PC-9 (cell line): ENCODE results near the gene MTMR10. TPM values are rescaled to one million over a fixed set of nuclear protein-coding genes. Genes with fewer than 3 reads are reported as not detected.

Experiments
- BruUV-seq: library from RNA; stranded (reverse); fragments of 400-500 nt; replicated peaks from 2 replicates; lab custom pipeline; 2021; lab: Mats Ljungman, UMichigan
- CTCF ChIA-PET: fragments of 300-600 bp; sonication (Branson Sonifier 250); formaldehyde crosslinking; loops from one replicate; lab custom pipeline; 2022; ENCODE audit warnings: antibody characterized with exemption; lab: Charles Lee
- POLR2A ChIA-PET: fragments of 300-600 bp; sonication (Branson Sonifier 250); formaldehyde crosslinking; loops from one replicate; lab custom pipeline; 2022; ENCODE audit warnings: antibody characterized with exemption; ENCODE audit not compliant: unreplicated experiment; lab: Charles Lee
- DNase-seq, 2 experiments: peaks; one replicate each; pipeline versions ENCODE4 v3.0.0 to v3.0.0-alpha.2; 2015 to 2022; ENCODE audit warnings: mixed read lengths in 1 of 2
- H2AFZ ChIP-seq: fragments of 200-600 bp; sonication (generic); 2 replicates; pipeline ENCODE4 v1.8.1; 2017; ENCODE audit warnings: antibody characterized with exemption
- H3F3A ChIP-seq: fragments of 200-600 bp; sonication (generic); 2 replicates; pipeline ENCODE4 v1.8.1; 2017; ENCODE audit warnings: antibody characterized with exemption, mild to moderate bottlenecking, low read depth; ENCODE audit not compliant: insufficient read depth
- H3K27ac ChIP-seq: fragments of 200-600 bp; sonication (generic); 2 replicates; pipeline ENCODE4 v1.6.1; 2016; ENCODE audit warnings: mixed run types
- H3K27me3 ChIP-seq: fragments of 200-600 bp; sonication (generic); 2 replicates; pipeline ENCODE4 v1.6.1; 2016; ENCODE audit warnings: low read depth, mixed run types; ENCODE audit not compliant: insufficient read depth
- H3K36me3 ChIP-seq: fragments of 200-600 bp; sonication (generic); 2 replicates; pipeline ENCODE4 v1.6.1; 2016; ENCODE audit warnings: low read depth, mixed run types
- H3K4me1 ChIP-seq: fragments of 200-600 bp; sonication (generic); replicated peaks from 2 replicates; pipeline ENCODE4 v1.6.1; 2016; ENCODE audit warnings: mixed run types; ENCODE audit not compliant: insufficient read depth
- H3K4me2 ChIP-seq: fragments of 200-600 bp; sonication (generic); 2 replicates; pipeline ENCODE4 v1.6.1; 2017; ENCODE audit warnings: mixed run types
- H3K4me3 ChIP-seq: fragments of 200-600 bp; sonication (generic); 2 replicates; pipeline ENCODE4 v1.6.1; 2016; ENCODE audit warnings: mixed run types
- H3K79me2 ChIP-seq: fragments of 200-600 bp; sonication (generic); 2 replicates; pipeline ENCODE4 v1.6.1; 2017; ENCODE audit warnings: low read depth, mixed run types
- H3K9me2 ChIP-seq: fragments of 200-600 bp; sonication (generic); 2 replicates; pipeline ENCODE4 v1.8.1; 2017; ENCODE audit warnings: mild to moderate bottlenecking; ENCODE audit not compliant: insufficient read depth
- H3K9me3 ChIP-seq: fragments of 200-600 bp; sonication (generic); 2 replicates; pipeline ENCODE4 v1.8.1; 2016; ENCODE audit warnings: low read depth; ENCODE audit not compliant: insufficient read depth
- H4K20me1 ChIP-seq: fragments of 200-600 bp; sonication (generic); 2 replicates; pipeline ENCODE4 v1.8.1; 2017; ENCODE audit not compliant: insufficient read depth
- CTCF ChIP-seq: fragments of 200-600 bp; sonication (generic); conservative IDR thresholded peaks from 2 replicates; pipeline ENCODE4 v1.6.1; 2017; ENCODE audit warnings: mixed run types, antibody characterized with exemption, mild to moderate bottlenecking, moderate library complexity
- EZH2 ChIP-seq: fragments of 200-600 bp; sonication (generic); IDR thresholded peaks from 2 replicates; pipeline ENCODE4 v1.8.0; 2017; ENCODE audit warnings: antibody characterized with exemption, low read depth
- intact Hi-C: fragments of 100-400 bp; cut with micrococcal nuclease; formaldehyde crosslinking; loops from one replicate; pipeline ENCODE4 v1.10.0; 2022; ENCODE audit not compliant: unreplicated experiment
- total RNA-seq: library from RNA; stranded (reverse); gene quantifications from 2 replicates; pipeline ENCODE4 v1.2.3, GENCODE V29; 2021

Gene MTMR10
- total RNA-seq, 1 experiment from 2014 or later, result 6.2 TPM

GRCh38 chr15:31021067-31021665 is 29.7 kb upstream of the MTMR10 start:
- Histone ChIP-seq H3K36me3 (no peaks in the 10 kb centered on the region), H3K79me2 (no peaks in the 10 kb centered on the region), H3K27ac (no peak overlapping the region), H2AFZ (no peak overlapping the region), H3K9me2 (no peaks in the 10 kb centered on the region), H3K4me2 (no peak overlapping the region), H3K27me3 (0 out of 2 replicates have a peak, but pooled peaks cover 10% of the 10 kb centered on the region), H3K9me3 (no peaks in the 10 kb centered on the region), H3F3A (no peaks in the 10 kb centered on the region), H3K4me3 (no peak overlapping the region), H4K20me1 (no peaks in the 10 kb centered on the region), H3K4me1 (no peaks in the 10 kb centered on the region)
- intact Hi-C loops, result no loop called here
- POLR2A ChIA-PET, result no interaction called here
- CTCF ChIA-PET, result no interaction called here
- DNase-seq, result no peak
- TF ChIP-seq EZH2, result no peak
- no peak for TF ChIP-seq CTCF
- no TSS peak for BruUV-seq

GRCh38 chr15:31020542-31020941 is 29.1 kb upstream of the MTMR10 start:
- TF ChIP-seq CTCF (no peak), EZH2 (no peak)
- POLR2A ChIA-PET, result no interaction called here
- Histone ChIP-seq H3K27me3 (0 out of 2 replicates have a peak, but pooled peaks cover 10% of the 10 kb centered on the region), H3K4me2 (no peak overlapping the region), H3K4me3 (no peak overlapping the region), H3K9me3 (no peaks in the 10 kb centered on the region), H3F3A (no peaks in the 10 kb centered on the region), H3K27ac (no peak overlapping the region), H2AFZ (no peak overlapping the region), H3K79me2 (no peaks in the 10 kb centered on the region), H3K9me2 (no peaks in the 10 kb centered on the region), H3K4me1 (no peaks in the 10 kb centered on the region), H3K36me3 (no peaks in the 10 kb centered on the region), H4K20me1 (no peaks in the 10 kb centered on the region)
- no peak for DNase-seq
- intact Hi-C loops, result no loop called here
- CTCF ChIA-PET, result no interaction called here
- BruUV-seq, result no TSS peak

- intact Hi-C loops, result no loop called here
- no TSS peak for BruUV-seq
- ChIA-PET POLR2A (no interaction called here), CTCF (no interaction called here)
- H3K4me3 ChIP-seq, result no peak overlapping the region
- H4K20me1 ChIP-seq, result no peaks in the 10 kb centered on the region
- no peaks in the 10 kb centered on the region for H3K36me3 ChIP-seq
- no peak overlapping the region for H3K27ac ChIP-seq
- 0 out of 2 replicates have a peak, but pooled peaks cover 10% of the 10 kb centered on the region for H3K27me3 ChIP-seq
- DNase-seq, result no peak
- TF ChIP-seq CTCF, result no peak
- TF ChIP-seq EZH2, result no peak
- H2AFZ ChIP-seq, result no peak overlapping the region
- no peak overlapping the region for H3K4me2 ChIP-seq
- H3K4me1 ChIP-seq, result no peaks in the 10 kb centered on the region
- no peaks in the 10 kb centered on the region for H3F3A ChIP-seq
- no peaks in the 10 kb centered on the region for H3K79me2 ChIP-seq
- H3K9me2 ChIP-seq, result no peaks in the 10 kb centered on the region
- no peaks in the 10 kb centered on the region for H3K9me3 ChIP-seq
Measured at GRCh38 chr15:31019986-31020385, 28.6 kb upstream of the MTMR10 start.
